OCI-LY1 (cell line): Measurements from ENCODE around the gene DOCK2.

Experiments used
- CTCF ChIP-seq: fragments of 200-600 bp; sonication (generic), shearing (Covaris generic); IDR thresholded peaks from 2 replicates; pipeline ENCODE4 v1.5.1; 2017; ENCODE audit warnings: mild to moderate bottlenecking, antibody characterized with exemption, low read length, moderate library complexity, mixed read lengths
- EZH2 ChIP-seq: fragments of 200-600 bp; sonication (generic), shearing (Covaris generic); IDR thresholded peaks from 2 replicates; pipeline ENCODE4 v1.8.0; 2017; ENCODE audit warnings: borderline replicate concordance, mixed run types, mild to moderate bottlenecking, antibody characterized with exemption, low read length, moderate library complexity, mixed read lengths

- TF ChIP-seq CTCF (no peak), EZH2 (no peak)
These were observed 59.8 kb downstream of the DOCK2 start for GRCh38 chr5:169696621-169697510.
